Measurements from ENCODE around the gene COG8.

The COG8 gene

DNA sequence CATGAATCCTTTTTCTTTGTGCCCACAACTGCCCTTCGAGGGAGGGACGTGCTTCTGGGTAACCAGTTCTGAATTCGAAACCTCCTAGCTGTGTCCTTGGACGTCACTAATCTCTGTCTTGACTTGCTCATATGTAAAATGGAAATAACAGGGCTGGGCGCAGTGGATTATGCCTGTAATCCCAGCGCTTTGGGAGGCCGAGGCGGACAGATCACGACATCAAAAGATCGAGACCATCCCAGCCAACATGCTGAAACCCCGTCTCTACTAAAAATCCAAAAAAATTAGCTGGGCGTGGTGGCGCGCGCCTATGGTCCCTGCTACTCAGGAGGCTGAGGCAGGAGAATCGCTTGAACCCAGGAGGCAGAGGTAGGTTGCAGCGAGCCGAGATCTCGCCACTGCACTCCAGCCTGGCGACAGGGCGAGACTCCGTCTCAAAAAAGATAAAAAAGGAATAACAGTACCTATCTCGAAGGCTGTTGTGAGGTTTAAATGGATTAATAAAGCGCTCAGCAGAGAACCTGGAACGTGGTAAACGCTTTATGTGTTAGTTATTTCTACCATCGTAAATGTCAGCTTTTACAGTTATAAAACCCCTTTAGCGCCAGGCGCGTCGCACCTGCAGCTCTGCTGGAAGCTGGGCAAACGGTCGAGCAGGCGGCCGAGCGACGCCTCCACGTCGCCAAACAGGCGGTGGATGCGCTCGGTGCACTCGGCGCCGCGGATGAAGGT is 641 bp downstream of the COG8 start:
- H2AFZ ChIP-seq (ENCODE audit: low read depth, low read length, severe bottlenecking) = peak overlapping the region; percentile 73

DNA sequence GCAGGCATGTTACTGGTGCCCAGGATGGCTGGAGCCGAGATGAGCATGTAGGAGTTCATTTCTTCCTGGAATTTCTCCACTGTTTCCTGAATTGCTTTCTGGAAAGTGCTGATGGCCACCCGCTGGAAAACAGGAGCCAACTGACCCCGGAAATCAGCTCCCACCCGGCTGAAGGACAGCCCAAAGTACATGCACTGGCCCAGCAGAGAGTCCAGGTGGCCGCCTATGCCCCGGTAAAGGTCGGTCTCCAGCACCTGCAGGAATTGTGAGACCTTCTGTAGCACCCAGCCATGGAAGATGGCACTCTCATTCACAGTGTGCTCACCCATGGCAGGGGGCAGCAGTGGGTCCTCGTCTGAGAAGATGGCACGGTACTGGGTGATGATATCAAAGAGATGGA is 4.7 kb downstream of the COG8 start:
- Histone ChIP-seq H3K4me2 (ENCODE audit: low read depth, low read length, poor library complexity, severe bottlenecking) (no peak overlapping the region), H3K4me3 (ENCODE audit: insufficient read depth, low read length, poor library complexity, severe bottlenecking) (no peak overlapping the region), H3F3A (ENCODE audit: insufficient read depth) (peaks cover 8% of the 10 kb centered on the region), H3K79me2 (ENCODE audit: insufficient read depth, low read length) (peaks cover 18% of the 10 kb centered on the region), H3K27ac (ENCODE audit: low read depth, low read length) (no peak overlapping the region), H3K9ac (ENCODE audit: low read length) (no peak overlapping the region), H3K27me3 (ENCODE audit: low read length) (no peaks in the 10 kb centered on the region), H3K9me3 (ENCODE audit: insufficient read depth, low read length) (no peaks in the 10 kb centered on the region), H3K9me2 (replicated peaks; ENCODE audit: insufficient read depth, low read length) (no peaks in the 10 kb centered on the region), H4K20me1 (ENCODE audit: low read depth, low read length) (no peaks in the 10 kb centered on the region), H3K36me3 (ENCODE audit: low read length) (no peaks in the 10 kb centered on the region; the same call in 1 of the 2 replicates), H2AFZ (ENCODE audit: low read depth, low read length, severe bottlenecking) (no peak overlapping the region)
- TF ChIP-seq, protein P1, sequence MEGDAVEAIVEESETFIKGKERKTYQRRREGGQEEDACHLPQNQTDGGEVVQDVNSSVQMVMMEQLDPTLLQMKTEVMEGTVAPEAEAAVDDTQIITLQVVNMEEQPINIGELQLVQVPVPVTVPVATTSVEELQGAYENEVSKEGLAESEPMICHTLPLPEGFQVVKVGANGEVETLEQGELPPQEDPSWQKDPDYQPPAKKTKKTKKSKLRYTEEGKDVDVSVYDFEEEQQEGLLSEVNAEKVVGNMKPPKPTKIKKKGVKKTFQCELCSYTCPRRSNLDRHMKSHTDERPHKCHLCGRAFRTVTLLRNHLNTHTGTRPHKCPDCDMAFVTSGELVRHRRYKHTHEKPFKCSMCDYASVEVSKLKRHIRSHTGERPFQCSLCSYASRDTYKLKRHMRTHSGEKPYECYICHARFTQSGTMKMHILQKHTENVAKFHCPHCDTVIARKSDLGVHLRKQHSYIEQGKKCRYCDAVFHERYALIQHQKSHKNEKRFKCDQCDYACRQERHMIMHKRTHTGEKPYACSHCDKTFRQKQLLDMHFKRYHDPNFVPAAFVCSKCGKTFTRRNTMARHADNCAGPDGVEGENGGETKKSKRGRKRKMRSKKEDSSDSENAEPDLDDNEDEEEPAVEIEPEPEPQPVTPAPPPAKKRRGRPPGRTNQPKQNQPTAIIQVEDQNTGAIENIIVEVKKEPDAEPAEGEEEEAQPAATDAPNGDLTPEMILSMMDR (IDR thresholded peaks at IDR 0.05; ENCODE audit: insufficient read depth, low read length, poor library complexity, severe bottlenecking) = no peak
- TF ChIP-seq EZH2phosphoT487 (conservative IDR thresholded peaks at IDR 0.05; ENCODE audit: low read length) = no peak

More for the DNA sequence above, 641 bp downstream of the COG8 start:
- Histone ChIP-seq H3K4me3 (ENCODE audit: insufficient read depth, low read length, poor library complexity, severe bottlenecking) (peak overlapping the region; percentile 82), H3K9me2 (replicated peaks; ENCODE audit: insufficient read depth, low read length) (no peaks in the 10 kb centered on the region), H4K20me1 (ENCODE audit: low read depth, low read length) (no peaks in the 10 kb centered on the region), H3K79me2 (ENCODE audit: insufficient read depth, low read length) (peaks cover 37% of the 10 kb centered on the region), H3K36me3 (ENCODE audit: low read length) (peaks cover 14% of the 10 kb centered on the region), H3K27me3 (ENCODE audit: low read length) (no peaks in the 10 kb centered on the region), H3K9me3 (ENCODE audit: insufficient read depth, low read length) (no peaks in the 10 kb centered on the region), H3F3A (ENCODE audit: insufficient read depth) (peaks cover 24% of the 10 kb centered on the region), H3K27ac (ENCODE audit: low read depth, low read length) (peak overlapping the region; percentile 71), H3K4me2 (ENCODE audit: low read depth, low read length, poor library complexity, severe bottlenecking) (peak overlapping the region; percentile 88), H3K9ac (ENCODE audit: low read length) (peak overlapping the region; percentile 97)
- TF ChIP-seq, protein P1 (IDR thresholded peaks at IDR 0.05; ENCODE audit: insufficient read depth, low read length, poor library complexity, severe bottlenecking) = no peak
- TF ChIP-seq EZH2phosphoT487 (conservative IDR thresholded peaks at IDR 0.05; ENCODE audit: low read length) = no peak

DNA sequence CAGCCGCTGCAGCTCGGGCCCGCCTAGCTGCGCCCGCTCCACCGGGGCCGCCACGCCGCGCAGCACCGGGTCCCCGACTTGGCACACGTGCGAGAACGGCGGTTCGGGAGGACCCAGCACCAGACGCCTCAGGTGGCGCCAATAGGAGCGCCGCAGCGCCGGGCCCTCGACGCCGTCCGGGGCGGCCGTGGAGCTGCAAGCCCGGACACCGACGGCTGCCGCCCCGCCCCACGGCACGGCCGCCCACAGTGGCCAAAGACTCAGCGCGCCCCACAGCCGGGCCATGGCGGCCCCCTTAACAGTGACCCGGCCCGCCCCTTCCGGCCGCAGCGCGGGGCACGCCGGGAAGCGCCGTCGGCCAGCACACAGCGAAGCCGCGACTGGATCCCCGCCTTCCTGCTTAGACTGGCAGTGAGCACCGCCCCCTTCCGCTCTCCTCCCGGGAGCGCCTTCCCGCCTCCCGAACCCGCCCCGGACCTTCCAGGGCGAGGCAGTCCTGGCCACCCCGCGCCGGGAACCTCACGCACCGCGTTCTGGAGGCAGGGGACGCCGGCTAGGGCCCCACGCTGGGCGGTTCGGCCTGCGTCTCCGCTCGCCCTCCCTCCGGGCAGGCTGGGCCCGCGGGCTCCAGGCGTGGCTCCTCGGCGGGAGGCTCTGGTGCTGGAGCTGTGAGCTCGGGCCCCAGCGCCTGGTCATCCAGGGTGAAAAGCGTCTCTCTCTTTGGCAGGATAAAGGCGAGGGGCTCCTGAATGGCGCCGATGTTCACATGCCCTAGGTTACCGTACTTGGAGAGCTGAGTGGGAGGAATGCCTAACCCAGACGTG is 8.9 kb downstream of the COG8 start, which contains the start of gene PDF:
Gene PDF (minus strand): TSS at position 303 of the 824 bp plus-strand sequence. CDS start 18 bp downstream, at position 285.
- Histone ChIP-seq H3K27ac (ENCODE audit: low read depth, low read length) (peak within 1 kb of the TSS; percentile 67), H3K36me3 (ENCODE audit: low read length) (peaks cover 3% of the 10 kb centered on the region), H3K4me2 (ENCODE audit: low read depth, low read length, poor library complexity, severe bottlenecking) (peak within 1 kb of the TSS; percentile 88), H3K9me3 (ENCODE audit: insufficient read depth, low read length) (no peaks in the 10 kb centered on the region), H3F3A (ENCODE audit: insufficient read depth) (peaks cover 14% of the 10 kb centered on the region), H4K20me1 (ENCODE audit: low read depth, low read length) (peaks cover 3% of the 10 kb centered on the region; the same call in 1 of the 2 replicates), H3K9me2 (replicated peaks; ENCODE audit: insufficient read depth, low read length) (no peaks in the 10 kb centered on the region), H3K9ac (ENCODE audit: low read length) (peak within 1 kb of the TSS; percentile 87), H3K4me3 (ENCODE audit: insufficient read depth, low read length, poor library complexity, severe bottlenecking) (peak within 1 kb of the TSS; percentile 66), H3K79me2 (ENCODE audit: insufficient read depth, low read length) (peaks cover 47% of the 10 kb centered on the region), H3K27me3 (ENCODE audit: low read length) (no peaks in the 10 kb centered on the region), H2AFZ (ENCODE audit: low read depth, low read length, severe bottlenecking) (peak within 1 kb of the TSS; percentile 65)
- TF ChIP-seq, protein P1 (IDR thresholded peaks at IDR 0.05; ENCODE audit: insufficient read depth, low read length, poor library complexity, severe bottlenecking) = no peak
- TF ChIP-seq EZH2phosphoT487 (conservative IDR thresholded peaks at IDR 0.05; ENCODE audit: low read length) = no peak

All from SU-DHL-6 (cell line).